Lung (tissue), 12 donors: Measurements from ENCODE around the gene LHX2. TPM values are rescaled to one million over a fixed set of nuclear protein-coding genes. Genes with fewer than 3 reads are reported as not detected.

ENCODE experiments used
- ATAC-seq: fragments of 200-7000 bp; cut with Tn5 transposase; one replicate; pipeline ENCODE4 v1.9.1; 2020; ENCODE audit warnings: moderate number of reproducible peaks; ENCODE audit not compliant: insufficient read depth, low FRiP score
- DNase-seq, 3 donors: peaks; one replicate each; pipeline ENCODE4 v3.0.0-alpha.2; 2013 to 2017
- H3K27ac ChIP-seq, 2 donors: one replicate each; pipeline ENCODE4 v1.5.1; 2013; ENCODE audit warnings: mild to moderate bottlenecking in 2 of 2, moderate library complexity in 2 of 2, control low read depth in 1 of 2, inconsistent platforms in 1 of 2, low read depth in 1 of 2, low read length in 1 of 2
- H3K27me3 ChIP-seq, 3 donors: one replicate each; pipeline ENCODE4 v1.5.1; 2013; ENCODE audit warnings: low read length in 2 of 3; ENCODE audit not compliant: control insufficient read depth in 3 of 3, insufficient read depth in 3 of 3
- H3K36me3 ChIP-seq, 4 donors: one replicate each; pipeline ENCODE4 v1.5.1; 2013; ENCODE audit warnings: low read length in 4 of 4, mild to moderate bottlenecking in 1 of 4, moderate library complexity in 1 of 4; ENCODE audit not compliant: control insufficient read depth in 4 of 4, insufficient read depth in 4 of 4
- H3K4me1 ChIP-seq, 5 donors: one replicate each; pipeline ENCODE4 v1.5.1; 2013; ENCODE audit warnings: low read length in 5 of 5, mild to moderate bottlenecking in 2 of 5, moderate library complexity in 1 of 5; ENCODE audit not compliant: control insufficient read depth in 5 of 5, insufficient read depth in 5 of 5
- H3K4me3 ChIP-seq: one replicate; pipeline ENCODE4 v1.5.1; 2013; ENCODE audit warnings: mild to moderate bottlenecking, control low read depth, moderate library complexity
- H3K9ac ChIP-seq, 2 donors: one replicate each; pipeline ENCODE4 v1.5.1; 2013; ENCODE audit warnings: low read length in 2 of 2, control low read depth in 1 of 2; ENCODE audit not compliant: insufficient read depth in 1 of 2
- H3K9me3 ChIP-seq, 4 donors: one replicate each; pipeline ENCODE4 v1.5.1; 2013; ENCODE audit warnings: low read length in 3 of 4, mild to moderate bottlenecking in 1 of 4, moderate library complexity in 1 of 4; ENCODE audit not compliant: control insufficient read depth in 4 of 4, insufficient read depth in 3 of 4
- CTCF ChIP-seq: IDR thresholded peaks from 2 replicates; pipeline ENCODE4 v1.5.1; 2012; ENCODE audit warnings: mild to moderate bottlenecking; ENCODE audit errors: control extremely low read depth, extremely low read depth
- WGBS, 2 donors: extraction: QIAGEN DNeasy Blood & Tissue Kit; methylation state at CpG; one replicate each; pipeline ENCODE4 v1.1.7; 2013; 5-methylcytosine and 5-hydroxymethylcytosine counted together
- polyA plus RNA-seq, 2 donors: library from polyadenylated mRNA; stranded (reverse); fragments of 200-250 nt; gene quantifications; one replicate each; pipeline ENCODE4 v1.2.1, GENCODE V29; 2013
- total RNA-seq, 2 donors: library from RNA; depleted of rRNA in 1 of 2; stranded (reverse); fragments of >200 nt in 1 of 2; gene quantifications; one replicate each; pipeline ENCODE4 v1.2.1, GENCODE V29; 2014 to 2021
- donor health status: control.
- donor health status: control.
- donor health status: Bipolar disorder and iron deficiency.
- donor health status: healthy.
- donor health status: DM: yes; HTN: yes; CAD: no.

LHX2 gene
- total and polyA plus RNA-seq, 4 donors: 0.07 to 0.31 TPM; not detected in 2

DNA sequence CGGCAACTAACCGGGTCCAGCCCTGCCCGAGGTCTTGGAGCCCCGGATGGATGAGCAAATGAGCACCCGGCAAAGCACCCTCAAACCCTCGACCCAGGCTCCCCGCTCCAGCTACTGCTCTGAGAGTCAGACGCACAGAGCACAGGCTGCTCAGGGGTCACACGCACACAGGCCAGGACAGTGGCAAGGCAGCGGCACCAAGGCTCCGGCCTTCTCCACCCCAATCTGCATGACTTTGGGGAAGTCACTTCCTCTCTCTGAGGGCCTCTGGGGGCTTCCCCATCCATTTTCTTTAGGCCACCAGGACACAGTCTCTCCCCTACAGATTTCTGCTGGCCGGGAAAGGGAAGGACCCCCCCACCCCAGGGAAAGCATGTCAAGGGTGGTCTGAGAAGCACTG, 18.0 kb downstream of the LHX2 start:
- H3K9me3 ChIP-seq: peaks cover 0 to 8% (median 0%) of the 10 kb centered on the region in 4 donors
- no peak overlapping the region for H3K9ac ChIP-seq
- H3K4me3 ChIP-seq: no peak overlapping the region
- 67 to 71% methylated on average over 12 of the region's 12 CpGs for WGBS, 2 donors
- no peak overlapping the region for H3K27ac ChIP-seq
- peaks cover 9 to 82% (median 50%) of the 10 kb centered on the region in 3 donors for H3K27me3 ChIP-seq
- ATAC-seq: no peak
- peaks cover 0 to 5% (median 0%) of the 10 kb centered on the region in 5 donors for H3K4me1 ChIP-seq
- TF ChIP-seq CTCF: no peak
- no peak for DNase-seq
- H3K36me3 ChIP-seq: no peaks in the 10 kb centered on the region

DNA sequence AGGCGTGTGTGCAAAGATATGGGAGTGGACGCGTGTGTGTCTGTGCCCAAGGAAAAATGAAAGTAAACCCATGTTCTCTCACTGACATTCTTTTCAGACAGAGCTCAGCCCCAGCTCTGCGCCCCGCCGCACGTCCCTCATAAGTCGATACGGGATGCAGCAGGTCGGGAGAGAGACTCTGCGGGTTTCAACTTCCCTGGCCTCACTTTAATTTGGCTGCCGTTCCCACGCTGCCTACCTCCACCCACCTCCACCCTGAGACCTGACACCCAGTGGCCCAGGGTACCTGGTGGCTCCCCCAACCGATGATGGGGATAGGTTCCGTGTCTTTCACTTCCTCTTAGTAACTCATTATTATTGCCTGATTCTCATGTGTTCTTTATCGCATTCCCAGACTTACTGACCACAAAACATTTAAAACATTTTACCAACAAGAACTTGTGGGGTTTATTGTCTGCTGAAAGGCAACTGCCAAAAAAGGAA, 19.4 kb downstream of the LHX2 start:
- Histone ChIP-seq H3K4me3 (no peak overlapping the region), H3K27me3 (peaks cover 9 to 84% (median 49%) of the 10 kb centered on the region in 3 donors), H3K4me1 (peaks cover 0 to 5% (median 0%) of the 10 kb centered on the region in 5 donors), H3K9me3 (peaks cover 0 to 5% (median 0%) of the 10 kb centered on the region in 4 donors), H3K9ac (no peak overlapping the region), H3K27ac (no peak overlapping the region), H3K36me3 (no peaks in the 10 kb centered on the region)
- WGBS, 2 donors: 72 to 80% methylated on average over 16 of the region's 16 CpGs
- TF ChIP-seq CTCF: no peak
- no peak for ATAC-seq
- DNase-seq: no peak

DNA sequence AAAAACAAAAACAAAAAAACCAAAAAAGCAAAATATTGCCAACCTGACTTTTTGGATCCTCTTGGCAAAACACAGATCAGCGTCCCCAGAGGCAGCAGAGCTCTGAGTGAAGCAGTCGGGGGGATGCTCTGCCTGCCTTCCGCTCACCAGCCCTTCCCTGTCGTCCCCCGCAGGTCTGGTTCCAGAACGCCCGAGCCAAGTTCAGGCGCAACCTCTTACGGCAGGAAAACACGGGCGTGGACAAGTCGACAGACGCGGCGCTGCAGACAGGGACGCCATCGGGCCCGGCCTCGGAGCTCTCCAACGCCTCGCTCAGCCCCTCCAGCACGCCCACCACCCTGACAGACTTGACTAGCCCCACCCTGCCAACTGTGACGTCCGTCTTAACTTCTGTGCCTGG, 20.7 kb downstream of the LHX2 start:
- Histone ChIP-seq H3K4me1 (peaks cover 0 to 5% (median 0%) of the 10 kb centered on the region in 5 donors), H3K9me3 (peaks cover 0 to 7% (median 0%) of the 10 kb centered on the region in 4 donors), H3K27ac (no peak overlapping the region), H3K4me3 (no peak overlapping the region), H3K9ac (no peak overlapping the region), H3K27me3 (peaks cover 9 to 74% (median 52%) of the 10 kb centered on the region in 3 donors), H3K36me3 (no peaks in the 10 kb centered on the region)
- ATAC-seq (no peak), DNase-seq (peak in 1 of 3 donors; percentile 30)
- no peak for TF ChIP-seq CTCF
- 4 to 5% methylated on average over 24 of the region's 24 CpGs for WGBS, 2 donors

DNA sequence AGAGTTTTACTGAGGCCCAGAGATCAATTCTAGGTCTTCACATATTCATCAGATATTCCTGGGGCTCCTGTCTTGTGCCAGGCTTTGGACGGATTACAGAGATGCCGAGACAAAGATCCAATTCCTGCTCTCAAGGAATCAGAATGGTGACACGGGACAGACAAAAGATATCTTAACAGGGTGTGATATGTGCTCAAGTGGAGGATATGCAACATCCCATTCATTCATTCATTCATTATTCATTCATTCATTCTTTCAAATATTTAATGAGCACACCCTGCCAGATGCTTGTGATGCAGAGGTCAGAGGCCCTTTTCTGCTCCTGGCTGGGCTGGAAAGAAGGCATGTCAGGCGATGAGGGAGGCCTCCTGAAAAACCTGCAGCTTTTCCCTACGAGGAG, 21.8 kb downstream of the LHX2 start:
- no peak for ATAC-seq
- H3K4me1 ChIP-seq: peaks cover 0 to 5% (median 0%) of the 10 kb centered on the region in 5 donors
- no peak for DNase-seq
- H3K36me3 ChIP-seq: no peaks in the 10 kb centered on the region
- WGBS, 2 donors: 75 to 85% methylated on average over 5 of the region's 5 CpGs
- H3K9me3 ChIP-seq: peaks cover 0 to 6% (median 0%) of the 10 kb centered on the region in 4 donors
- TF ChIP-seq CTCF: no peak
- H3K9ac ChIP-seq: no peak overlapping the region
- no peak overlapping the region for H3K4me3 ChIP-seq
- H3K27ac ChIP-seq: no peak overlapping the region
- peaks cover 9 to 76% (median 60%) of the 10 kb centered on the region in 3 donors for H3K27me3 ChIP-seq
